Loucy (cell line): ENCODE data around the gene FBXL13.
"Not testable (repeated sequence)": the region's sequence is repeated elsewhere in the genome, so short reads cannot be mapped to it uniquely, and the experiment has no call there.

ENCODE experiments used
- H2AFZ ChIP-seq: fragments of 200-600 bp; sonication (generic); 2 replicates; pipeline ENCODE4 v1.6.0; 2016; ENCODE audit warnings: antibody characterized with exemption, mild to moderate bottlenecking, low read length, moderate library complexity
- H3F3A ChIP-seq: fragments of 200-600 bp; 2 replicates; pipeline ENCODE4 v1.6.0; 2016; ENCODE audit warnings: antibody characterized with exemption, low read depth, mild to moderate bottlenecking
- H3K27me3 ChIP-seq: fragments of 200-600 bp; sonication (generic); 2 replicates; pipeline ENCODE4 v1.6.1; 2014; ENCODE audit warnings: low read length, mild to moderate bottlenecking; ENCODE audit not compliant: insufficient read depth, poor library complexity, severe bottlenecking
- H3K36me3 ChIP-seq: fragments of 200-600 bp; sonication (generic); 2 replicates; pipeline ENCODE4 v1.6.1; 2016; ENCODE audit warnings: low read length; ENCODE audit not compliant: insufficient read depth
- H3K4me1 ChIP-seq: fragments of 200-600 bp; sonication (generic); 2 replicates; pipeline ENCODE4 v1.5.1; 2014; ENCODE audit warnings: low read length, mild to moderate bottlenecking; ENCODE audit not compliant: insufficient read depth, poor library complexity, severe bottlenecking
- H3K4me2 ChIP-seq: fragments of 200-600 bp; sonication (generic); 2 replicates; pipeline ENCODE4 v1.6.0; 2014; ENCODE audit warnings: antibody characterized with exemption, low read length, low read depth, mild to moderate bottlenecking; ENCODE audit not compliant: poor library complexity, severe bottlenecking
- H3K4me3 ChIP-seq: fragments of 200-600 bp; sonication (generic); 2 replicates; pipeline ENCODE4 v1.5.1; 2014; ENCODE audit warnings: low read length, mild to moderate bottlenecking, mixed read lengths; ENCODE audit not compliant: poor library complexity, severe bottlenecking
- H3K79me2 ChIP-seq: fragments of 200-600 bp; sonication (generic); 2 replicates; pipeline ENCODE4 v1.6.1; 2014; ENCODE audit warnings: low read length; ENCODE audit not compliant: insufficient read depth
- H3K9ac ChIP-seq: fragments of 200-600 bp; sonication (generic); 2 replicates; pipeline ENCODE4 v1.6.0; 2014; ENCODE audit warnings: mild to moderate bottlenecking, low read depth, low read length, moderate library complexity; ENCODE audit not compliant: poor library complexity, severe bottlenecking
- H3K9me2 ChIP-seq: fragments of 200-600 bp; sonication (generic); replicated peaks from 2 replicates; pipeline ENCODE4 v1.6.1; 2016; ENCODE audit warnings: low read depth, low read length, mixed read lengths
- H3K9me3 ChIP-seq: fragments of 200-600 bp; sonication (generic); 2 replicates; pipeline ENCODE4 v1.6.1; 2014; ENCODE audit warnings: mild to moderate bottlenecking, antibody characterized with exemption, low read length, low read depth; ENCODE audit not compliant: insufficient read depth
- H4K20me1 ChIP-seq: fragments of 200-600 bp; sonication (generic); 2 replicates; pipeline ENCODE4 v1.6.0; 2014; ENCODE audit warnings: antibody characterized with exemption, low read length, mild to moderate bottlenecking; ENCODE audit not compliant: insufficient read depth, poor library complexity, severe bottlenecking
- EZH2phosphoT487 ChIP-seq: fragments of 200-600 bp; IDR thresholded peaks from 2 replicates; pipeline ENCODE4 v1.6.1; 2018; ENCODE audit warnings: antibody characterized with exemption, mild to moderate bottlenecking, moderate library complexity, borderline replicate concordance
- TF ChIP-seq, protein P1 (sequence below): fragments of 200-600 bp; sonication (generic); conservative IDR thresholded peaks from 2 replicates; pipeline ENCODE4 v1.5.1; 2014; ENCODE audit warnings: mild to moderate bottlenecking, antibody characterized with exemption, low read length

Gene FBXL13

GRCh38 chr7:103031024-103031423 is 43.6 kb downstream of the FBXL13 start:
- TF ChIP-seq EZH2phosphoT487, result no peak
- TF ChIP-seq, protein P1, sequence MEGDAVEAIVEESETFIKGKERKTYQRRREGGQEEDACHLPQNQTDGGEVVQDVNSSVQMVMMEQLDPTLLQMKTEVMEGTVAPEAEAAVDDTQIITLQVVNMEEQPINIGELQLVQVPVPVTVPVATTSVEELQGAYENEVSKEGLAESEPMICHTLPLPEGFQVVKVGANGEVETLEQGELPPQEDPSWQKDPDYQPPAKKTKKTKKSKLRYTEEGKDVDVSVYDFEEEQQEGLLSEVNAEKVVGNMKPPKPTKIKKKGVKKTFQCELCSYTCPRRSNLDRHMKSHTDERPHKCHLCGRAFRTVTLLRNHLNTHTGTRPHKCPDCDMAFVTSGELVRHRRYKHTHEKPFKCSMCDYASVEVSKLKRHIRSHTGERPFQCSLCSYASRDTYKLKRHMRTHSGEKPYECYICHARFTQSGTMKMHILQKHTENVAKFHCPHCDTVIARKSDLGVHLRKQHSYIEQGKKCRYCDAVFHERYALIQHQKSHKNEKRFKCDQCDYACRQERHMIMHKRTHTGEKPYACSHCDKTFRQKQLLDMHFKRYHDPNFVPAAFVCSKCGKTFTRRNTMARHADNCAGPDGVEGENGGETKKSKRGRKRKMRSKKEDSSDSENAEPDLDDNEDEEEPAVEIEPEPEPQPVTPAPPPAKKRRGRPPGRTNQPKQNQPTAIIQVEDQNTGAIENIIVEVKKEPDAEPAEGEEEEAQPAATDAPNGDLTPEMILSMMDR, result no peak
- no peaks in the 10 kb centered on the region for H3K9me2 ChIP-seq
- no peaks in the 10 kb centered on the region for H3K36me3 ChIP-seq
- H3K9ac ChIP-seq, result no peak overlapping the region
- H3F3A ChIP-seq, result no peaks in the 10 kb centered on the region
- H2AFZ ChIP-seq, result no peak overlapping the region
- no peaks in the 10 kb centered on the region for H3K4me1 ChIP-seq
- H3K79me2 ChIP-seq, result no peaks in the 10 kb centered on the region
- H3K4me2 ChIP-seq, result no peak overlapping the region
- H4K20me1 ChIP-seq, result no peaks in the 10 kb centered on the region
- H3K27me3 ChIP-seq, result no peaks in the 10 kb centered on the region
- H3K4me3 ChIP-seq, result no peak overlapping the region
- H3K9me3 ChIP-seq, result no peaks in the 10 kb centered on the region

DNA sequence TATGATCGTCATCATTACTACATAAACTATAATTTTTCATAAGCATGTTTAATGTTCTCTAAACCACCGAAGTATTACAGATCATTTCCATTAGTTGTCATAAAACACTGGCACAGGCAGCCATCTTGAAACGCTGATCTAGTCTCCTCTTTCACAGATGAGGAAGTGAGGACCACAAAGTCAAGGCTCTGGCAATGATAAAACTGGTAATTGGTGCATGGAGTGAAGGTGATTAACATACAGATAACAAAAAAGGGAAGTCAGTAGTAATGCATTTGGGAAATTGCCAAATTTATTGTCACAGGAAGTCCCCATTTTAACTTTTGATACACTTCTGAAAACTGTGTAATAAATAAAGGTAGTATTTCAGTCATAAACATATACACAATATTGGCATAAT is 49.3 kb downstream of the FBXL13 start:
- Histone ChIP-seq H3K4me1 (peaks cover 8% of the 10 kb centered on the region), H3K9ac (no peak overlapping the region), H3F3A (no peaks in the 10 kb centered on the region), H3K36me3 (no peaks in the 10 kb centered on the region), H3K9me2 (no peaks in the 10 kb centered on the region), H2AFZ (peak overlapping the region; percentile 30; the same call in 1 of the 2 replicates), H3K4me2 (peak overlapping the region; percentile 22), H3K27me3 (no peaks in the 10 kb centered on the region), H3K9me3 (no peaks in the 10 kb centered on the region), H3K79me2 (no peaks in the 10 kb centered on the region), H4K20me1 (no peaks in the 10 kb centered on the region), H3K4me3 (no peak overlapping the region)
- no peak for TF ChIP-seq EZH2phosphoT487
- TF ChIP-seq, protein P1, result no peak

DNA sequence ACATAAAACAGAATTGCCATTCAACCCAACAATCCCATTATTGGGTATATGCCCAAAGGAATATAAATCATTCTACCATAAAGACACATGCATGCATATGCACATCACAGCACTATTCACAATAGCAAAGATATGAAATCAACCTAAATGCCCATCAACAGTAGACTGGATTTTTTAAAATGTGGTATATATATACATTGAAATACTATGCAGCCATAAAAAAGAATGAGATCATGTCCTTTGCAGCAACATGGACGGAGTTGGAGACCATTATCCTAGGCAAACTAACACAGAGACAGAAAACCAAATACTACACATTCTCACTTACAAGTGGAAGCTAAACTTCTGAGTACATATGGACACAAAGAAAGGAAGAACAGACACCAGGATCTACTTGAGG is 51.0 kb downstream of the FBXL13 start:
- H3K9ac ChIP-seq, H3F3A ChIP-seq, H4K20me1 ChIP-seq, H2AFZ ChIP-seq, H3K36me3 ChIP-seq, H3K4me3 ChIP-seq, H3K4me2 ChIP-seq, H3K79me2 ChIP-seq, H3K9me3 ChIP-seq, H3K4me1 ChIP-seq, H3K27me3 ChIP-seq, H3K9me2 ChIP-seq: not testable (repeated sequence)

GRCh38 chr7:103021490-103021889 is 53.1 kb downstream of the FBXL13 start:
- not testable (repeated sequence) for H3K9me2 ChIP-seq, H3K9ac ChIP-seq, H3K9me3 ChIP-seq, H4K20me1 ChIP-seq, H3K4me3 ChIP-seq, H3F3A ChIP-seq, H3K36me3 ChIP-seq, H3K79me2 ChIP-seq, H2AFZ ChIP-seq, H3K4me2 ChIP-seq, H3K4me1 ChIP-seq, H3K27me3 ChIP-seq

GRCh38 chr7:103020876-103021275 is 53.7 kb downstream of the FBXL13 start:
- not testable (repeated sequence) for H3K79me2 ChIP-seq, H3K9ac ChIP-seq, H3K36me3 ChIP-seq, H4K20me1 ChIP-seq, H3K27me3 ChIP-seq, H3K9me3 ChIP-seq, H3K4me2 ChIP-seq, H3K9me2 ChIP-seq, H2AFZ ChIP-seq, H3K4me1 ChIP-seq, H3K4me3 ChIP-seq, H3F3A ChIP-seq

- not testable (repeated sequence) for H3K9me2 ChIP-seq, H3K4me3 ChIP-seq, H3K9ac ChIP-seq, H3K36me3 ChIP-seq, H3K79me2 ChIP-seq, H2AFZ ChIP-seq, H4K20me1 ChIP-seq, H3K27me3 ChIP-seq, H3K9me3 ChIP-seq, H3F3A ChIP-seq, H3K4me2 ChIP-seq, H3K4me1 ChIP-seq
Measured at GRCh38 chr7:103018295-103018694, 56.3 kb downstream of the FBXL13 start.
